ENCODE results near the gene CPLANE1. TPM values are rescaled to one million over a fixed set of nuclear protein-coding genes. Genes with fewer than 3 reads are reported as not detected.
"Not testable (repeated sequence)": the region's sequence is repeated elsewhere in the genome, so short reads cannot be mapped to it uniquely, and the experiment has no call there.

CPLANE1 gene
- 16.9 and 21.5 TPM in 2 replicates for total RNA-seq
- polyA plus RNA-seq: 4.6 and 5.3 TPM in 2 replicates
- 4.2 and 6.4 TPM in 2 replicates for polyA plus RNA-seq (2011; cell fraction: cytosol; rRNA removed)
- 31.5 and 32.2 TPM in 2 replicates for polyA plus RNA-seq (2011; cell fraction: nucleus; rRNA removed)
- 8.3 and 9.0 TPM in 2 replicates for polyA plus RNA-seq (2012)
- 31.2 and 42.6 TPM in 2 replicates for polyA minus RNA-seq
- polyA minus RNA-seq (2011; cell fraction: cytosol; rRNA and poly(A)+ RNA removed): 42.7 TPM
- polyA minus RNA-seq (2011; cell fraction: nucleus; rRNA and poly(A)+ RNA removed): 82.6 and 110 TPM in 2 replicates
- percentile 72 among the genes with signal in this experiment for Bru-seq, nascent RNA
- percentile 68 among the genes with signal in this experiment for BruChase-seq, experiment 1, labeled RNA remaining after a 6-hour chase
- percentile 70 among the genes with signal in this experiment for BruChase-seq, experiment 2, labeled RNA remaining after a 2-hour chase
- long read RNA-seq, partial matches to known transcripts: 0 of 3 reads
- long read RNA-seq, other reads (novel, unspliced or antisense): 3 of 3 reads

DNA sequence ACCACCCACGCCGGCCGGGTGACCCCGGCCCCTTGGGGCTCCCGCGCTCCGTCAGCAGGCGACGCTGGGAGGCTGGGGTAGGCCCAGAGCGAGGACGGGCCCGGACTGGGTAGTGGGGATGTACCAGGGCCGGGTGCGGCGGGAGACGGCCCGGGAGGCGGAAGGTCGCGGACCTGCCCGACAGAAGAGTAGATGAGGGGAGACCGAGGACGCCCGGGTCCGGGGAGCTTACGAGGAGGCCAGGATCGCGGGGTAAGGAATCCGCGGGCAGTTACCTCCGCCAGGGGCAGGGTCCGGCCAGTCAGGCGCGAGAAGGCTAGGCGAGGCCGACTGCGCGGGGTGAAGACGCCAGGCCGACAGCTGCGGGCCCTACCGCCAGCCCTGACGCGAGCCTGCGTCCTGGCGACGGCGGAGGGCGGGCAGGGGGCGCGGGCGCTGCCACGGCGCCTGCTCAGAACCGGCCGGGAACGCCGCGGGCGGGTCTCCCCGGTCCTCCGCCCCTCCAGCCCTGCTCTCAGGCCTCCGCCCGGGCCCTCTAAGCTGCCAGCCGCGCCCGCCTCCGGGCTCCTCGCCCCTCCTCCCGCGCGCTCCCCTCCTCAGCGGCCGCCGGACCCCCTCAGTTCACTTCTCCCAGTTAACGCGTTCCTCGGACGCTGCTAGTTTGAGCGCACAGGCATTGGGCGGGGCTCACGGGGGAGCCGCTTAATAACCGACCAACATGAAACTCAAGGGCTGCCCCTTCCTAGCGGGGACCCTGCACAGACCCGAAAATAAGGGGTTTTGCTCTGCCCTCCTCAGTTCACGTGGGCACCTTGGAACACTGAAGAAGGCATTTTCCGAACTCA, at the start of gene CPLANE1:
CPLANE1 (minus strand) TSS at position 407 of the 845 bp plus-strand sequence. CDS start 1,678 bp downstream, outside the sequence.
- Histone ChIP-seq H3K79me2 (ENCODE audit: control insufficient read depth, insufficient read depth, low read length) (no peaks in the 10 kb centered on the region), H3K4me1 (ENCODE audit: control insufficient read depth, extremely low read depth, insufficient read depth, low read length) (peaks cover 6% of the 10 kb centered on the region), H3K36me3 (ENCODE audit: control insufficient read depth in 2 of 2, extremely low read depth in 1 of 2, insufficient read depth in 2 of 2, low read length in 2 of 2) (no peaks in the 10 kb centered on the region), H3K27me3 (ENCODE audit: control insufficient read depth in 2 of 2, insufficient read depth in 2 of 2, low read length in 2 of 2) (no peaks in the 10 kb centered on the region), H3K4me3 (replicated peaks in 1 of 3; ENCODE audit: insufficient read depth in 1 of 3, low read depth in 1 of 3, low read length in 3 of 3) (peak within 1 kb of the TSS; percentile 96 to 97 (median 96)), H3K9ac (replicated peaks; ENCODE audit: extremely low read depth, insufficient read depth, low read length) (peak within 1 kb of the TSS; percentile 93), H3K4me2 (ENCODE audit: insufficient read depth, low read length) (peak within 1 kb of the TSS; percentile 97), H3K27ac (ENCODE audit: insufficient read depth, low read depth, low read length) (peak within 1 kb of the TSS; percentile 85), H4K20me1 (replicated peaks; ENCODE audit: control insufficient read depth, extremely low read depth, insufficient read depth, low read length) (no peaks in the 10 kb centered on the region), H2AFZ (ENCODE audit: low read depth, low read length) (peak within 1 kb of the TSS; percentile 83), H3K9me1 (replicated peaks; ENCODE audit: control insufficient read depth, extremely low read depth, insufficient read depth, low read length) (no peaks in the 10 kb centered on the region), H3K9me3 (replicated peaks; ENCODE audit: control insufficient read depth, insufficient read depth, low read length) (no peaks in the 10 kb centered on the region)
- dilution Hi-C loops (cut with MboI; ENCODE audit: extremely low pct_ligation_motif_present, low sequenced_read_pairs) (no loop called here), intact Hi-C loops (cut with micrococcal nuclease) (loop anchor here (5.0 kb wide), 3 partner anchors 123 to 507 kb away; partner anchors contain the start of genes NIPBL and NUP155)
- FAIRE-seq (no peak), DNase-seq (ENCODE audit: low read depth, low spot score) (peak; percentile 87)
- POLR2A ChIA-PET: no interaction called here
- no TSS peak for BruUV-seq (replicated peaks)
- CTCF ChIA-PET: interaction anchor here (1.0 to 1.2 kb wide), 2 partner anchors 14 to 41 kb away, joined by 3 to 4 read pairs; no protein-coding TSS in a partner anchor
- peak; percentile 92 for TF ChIP-seq POLR2AphosphoS5 (IDR thresholded peaks at IDR 0.05; ENCODE audit: insufficient read depth, low read depth, low read length)
- TF ChIP-seq JUN (IDR thresholded peaks at IDR 0.05; ENCODE audit: borderline replicate concordance, insufficient read depth, insufficient read length, low read depth): no peak
- peak; percentile 30 for TF ChIP-seq EZH2 (IDR thresholded peaks at IDR 0.05; ENCODE audit: borderline replicate concordance, low read depth, low read length, severe bottlenecking)
- TF ChIP-seq POLR2A (IDR thresholded peaks at IDR 0.05; ENCODE audit: low read depth, low read length): peak; percentile 97

DNA sequence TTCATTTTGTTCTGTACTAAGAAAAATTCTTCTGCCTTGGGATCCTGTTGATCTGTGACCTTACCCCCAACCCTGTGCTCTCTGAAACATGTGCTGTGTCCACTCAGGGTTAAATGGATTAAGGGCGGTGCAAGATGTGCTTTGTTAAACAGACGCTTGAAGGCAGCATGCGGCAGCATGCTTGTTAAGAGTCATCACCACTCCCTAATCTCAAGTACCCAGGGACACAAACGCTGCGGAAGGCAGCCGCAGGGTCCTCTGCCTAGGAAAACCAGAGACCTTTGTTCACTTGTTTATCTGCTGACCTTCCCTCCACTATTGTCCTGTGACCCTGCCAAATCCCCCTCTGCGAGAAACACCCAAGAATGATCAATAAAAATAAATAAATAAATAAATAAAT, 47.1 kb upstream of the CPLANE1 start:
- H3K4me2 ChIP-seq (ENCODE audit: insufficient read depth, low read length); H3K9me1 ChIP-seq (replicated peaks; ENCODE audit: control insufficient read depth, extremely low read depth, insufficient read depth, low read length); H3K9ac ChIP-seq (replicated peaks; ENCODE audit: extremely low read depth, insufficient read depth, low read length); H3K4me1 ChIP-seq (ENCODE audit: control insufficient read depth, extremely low read depth, insufficient read depth, low read length); CTCF ChIA-PET; H3K9me3 ChIP-seq (replicated peaks; ENCODE audit: control insufficient read depth, insufficient read depth, low read length); intact Hi-C loops (cut with micrococcal nuclease); POLR2A ChIA-PET; H3K27me3 ChIP-seq (ENCODE audit: control insufficient read depth in 2 of 2, insufficient read depth in 2 of 2, low read length in 2 of 2); BruUV-seq (replicated peaks); H2AFZ ChIP-seq (ENCODE audit: low read depth, low read length); H4K20me1 ChIP-seq (replicated peaks; ENCODE audit: control insufficient read depth, extremely low read depth, insufficient read depth, low read length); H3K4me3 ChIP-seq (replicated peaks in 1 of 3; ENCODE audit: insufficient read depth in 1 of 3, low read depth in 1 of 3, low read length in 3 of 3); FAIRE-seq; DNase-seq (ENCODE audit: low read depth, low spot score); H3K79me2 ChIP-seq (ENCODE audit: control insufficient read depth, insufficient read depth, low read length); dilution Hi-C loops (cut with MboI; ENCODE audit: extremely low pct_ligation_motif_present, low sequenced_read_pairs); H3K27ac ChIP-seq (ENCODE audit: insufficient read depth, low read depth, low read length): not testable (repeated sequence)
- peaks cover 12 to 14% of the 10 kb centered on the region in 2 experiments for H3K36me3 ChIP-seq (ENCODE audit: control insufficient read depth in 2 of 2, extremely low read depth in 1 of 2, insufficient read depth in 2 of 2, low read length in 2 of 2)
